IMR-90 (cell line): ENCODE measurements around the gene RIMBP2. TPM values are rescaled to one million over a fixed set of nuclear protein-coding genes. Genes with fewer than 3 reads are reported as not detected.

ENCODE experiments used
- ATAC-seq: fragments of 200-7000 bp; cut with Tn5 transposase; 2 replicates; pipeline ENCODE4 v1.9.1; 2020; ENCODE audit warnings: low read depth, mild to moderate bottlenecking, moderate library complexity
- BruUV-seq: library from RNA; stranded (reverse); fragments of 400-500 nt; replicated peaks from 2 replicates; lab custom pipeline; 2021; lab: Mats Ljungman, UMichigan
- CTCF ChIA-PET: fragments of 300-600 bp; formaldehyde crosslinking; extraction: SDS; loops from one replicate; lab custom pipeline; 2021; ENCODE audit warnings: antibody characterized with exemption; lab: Yijun Ruan, JAX
- POLR2A ChIA-PET: fragments of 300-600 bp; sonication (Branson Sonifier 250); formaldehyde crosslinking; loops from one replicate; lab custom pipeline; 2022; ENCODE audit warnings: antibody characterized with exemption; ENCODE audit not compliant: unreplicated experiment; lab: Charles Lee
- DNase-seq: peaks from one replicate; pipeline ENCODE4 v3.0.0; 2013
- H2AFZ ChIP-seq: replicated peaks from 2 replicates; pipeline ENCODE3; 2013; ENCODE audit warnings: low read length, mild to moderate bottlenecking; ENCODE audit not compliant: poor library complexity
- H2AK5ac ChIP-seq: 2 replicates; pipeline ENCODE4 v1.6.1; 2013; ENCODE audit warnings: low read depth, low read length, inconsistent platforms
- H2AK9ac ChIP-seq: replicated peaks from 2 replicates; pipeline ENCODE3; 2013; ENCODE audit warnings: mild to moderate bottlenecking, low read depth, low read length, moderate library complexity; ENCODE audit not compliant: poor library complexity
- H2BK120ac ChIP-seq: 2 replicates; pipeline ENCODE4 v1.6.1; 2013; ENCODE audit warnings: low read depth, low read length, inconsistent platforms
- H2BK15ac ChIP-seq: 3 replicates; pipeline ENCODE4 v1.6.1; 2013; ENCODE audit warnings: low read depth, low read length, inconsistent platforms
- H2BK20ac ChIP-seq: 2 replicates; pipeline ENCODE4 v1.6.1; 2013; ENCODE audit warnings: low read depth, mild to moderate bottlenecking, inconsistent platforms, low read length, moderate library complexity
- H2BK5ac ChIP-seq: 2 replicates; pipeline ENCODE4 v1.6.1; 2013; ENCODE audit warnings: mild to moderate bottlenecking, low read depth, low read length, inconsistent platforms; ENCODE audit not compliant: poor library complexity, severe bottlenecking
- H3K14ac ChIP-seq: replicated peaks from 2 replicates; pipeline ENCODE4 v1.6.1; 2013; ENCODE audit warnings: low read depth, low read length, inconsistent platforms
- H3K18ac ChIP-seq: 2 replicates; pipeline ENCODE4 v1.6.1; 2013; ENCODE audit warnings: low read depth, low read length, control low read depth
- H3K23ac ChIP-seq: 2 replicates; pipeline ENCODE4 v1.6.1; 2013; ENCODE audit warnings: low read depth, low read length, inconsistent platforms
- H3K27ac ChIP-seq: 2 replicates; pipeline ENCODE4 v1.5.1; 2013; ENCODE audit warnings: mild to moderate bottlenecking, control low read depth, low read length; ENCODE audit not compliant: insufficient read depth
- H3K27me3 ChIP-seq: 2 replicates; pipeline ENCODE4 v1.6.1; 2013; ENCODE audit warnings: low read length; ENCODE audit not compliant: control insufficient read depth, insufficient read depth
- H3K36me3 ChIP-seq: 2 replicates; pipeline ENCODE4 v1.6.1; 2013; ENCODE audit warnings: low read length, mixed read lengths; ENCODE audit not compliant: control insufficient read depth, insufficient read depth
- H3K4ac ChIP-seq: 2 replicates; pipeline ENCODE4 v1.6.1; 2013; ENCODE audit warnings: low read depth, low read length, inconsistent platforms
- H3K4me1 ChIP-seq: 2 replicates; pipeline ENCODE4 v1.6.1; 2013; ENCODE audit warnings: low read length, mixed read lengths; ENCODE audit not compliant: control insufficient read depth, insufficient read depth
- H3K4me2 ChIP-seq: 2 replicates; pipeline ENCODE4 v1.6.1; 2013; ENCODE audit warnings: low read depth, mild to moderate bottlenecking, control low read depth, low read length, moderate library complexity
- H3K4me3 ChIP-seq: 2 replicates; pipeline ENCODE4 v1.5.1; 2013; ENCODE audit warnings: low read depth, mild to moderate bottlenecking, control low read depth, low read length, moderate library complexity; ENCODE audit not compliant: insufficient read depth
- H3K56ac ChIP-seq: 2 replicates; pipeline ENCODE4 v1.6.1; 2013; ENCODE audit warnings: low read length, inconsistent platforms; ENCODE audit not compliant: insufficient read depth; ENCODE audit errors: extremely low read depth
- H3K79me1 ChIP-seq, 2 experiments: 2 replicates each; pipeline ENCODE4 v1.6.1; 2013; ENCODE audit warnings: low read length in 2 of 2, inconsistent platforms in 1 of 2, low read depth in 1 of 2
- H3K9ac ChIP-seq: 2 replicates; pipeline ENCODE4 v1.6.1; 2013; ENCODE audit warnings: low read depth, low read length, control low read depth
- H3K9me1 ChIP-seq: 2 replicates; pipeline ENCODE4 v1.6.1; 2013; ENCODE audit warnings: low read length, inconsistent platforms; ENCODE audit not compliant: insufficient read depth
- H3K9me3 ChIP-seq: 2 replicates; pipeline ENCODE4 v1.6.1; 2013; ENCODE audit warnings: low read length; ENCODE audit not compliant: control insufficient read depth, insufficient read depth
- H4K20me1 ChIP-seq: 2 replicates; pipeline ENCODE4 v1.6.1; 2013; ENCODE audit warnings: low read length, inconsistent platforms; ENCODE audit not compliant: insufficient read depth
- H4K5ac ChIP-seq: 2 replicates; pipeline ENCODE4 v1.6.1; 2013; ENCODE audit warnings: mild to moderate bottlenecking, low read depth, low read length, control low read depth
- H4K8ac ChIP-seq, 2 experiments: 2 replicates each; pipeline ENCODE4 v1.6.1; 2013; ENCODE audit warnings: low read depth in 2 of 2, low read length in 2 of 2, control low read depth in 1 of 2, inconsistent platforms in 1 of 2
- H4K91ac ChIP-seq: 2 replicates; pipeline ENCODE4 v1.6.1; 2013; ENCODE audit warnings: low read depth, low read length, inconsistent platforms; ENCODE audit not compliant: insufficient read depth
- CHD1 ChIP-seq: IDR thresholded peaks from 2 replicates; pipeline ENCODE4 v1.6.1; 2012; ENCODE audit warnings: low read depth, low read length, improper control_type of control experiment
- CTCF ChIP-seq: conservative IDR thresholded peaks from 2 replicates; pipeline ENCODE4 v1.5.1; 2012; ENCODE audit warnings: mild to moderate bottlenecking, low read depth, low read length, improper control_type of control experiment
- FOS ChIP-seq: fragments of 150-350 bp; IDR thresholded peaks from 2 replicates; pipeline ENCODE4 v1.6.1; 2016; ENCODE audit warnings: low read depth, low read length
- MAFK ChIP-seq: IDR thresholded peaks from 2 replicates; pipeline ENCODE4 v1.6.1; 2012; ENCODE audit warnings: low read depth, low read length, improper control_type of control experiment
- MAZ ChIP-seq: IDR thresholded peaks from 2 replicates; pipeline ENCODE4 v1.6.1; 2012; ENCODE audit warnings: low read depth, mild to moderate bottlenecking, low read length, improper control_type of control experiment, moderate library complexity, borderline replicate concordance
- MXI1 ChIP-seq: IDR thresholded peaks from 2 replicates; pipeline ENCODE4 v1.6.1; 2012; ENCODE audit warnings: low read depth, mild to moderate bottlenecking, low read length, moderate library complexity, borderline replicate concordance
- SMC3 ChIP-seq: fragments of 150-350 bp; IDR thresholded peaks from 2 replicates; pipeline ENCODE4 v1.6.1; 2016; ENCODE audit warnings: low read depth, mild to moderate bottlenecking, antibody characterized with exemption, low read length, moderate library complexity
- USF2 ChIP-seq: fragments of 150-350 bp; IDR thresholded peaks from 2 replicates; pipeline ENCODE4 v1.6.1; 2017; ENCODE audit warnings: mild to moderate bottlenecking, antibody characterized with exemption, low read length, low read depth
- WGBS, 2 experiments: methylation state at CpG; one replicate each; pipeline versions ENCODE4 v1.1.5 to v1.1.7; 2013; ENCODE audit warnings: missing lambda C conversion rate in 2 of 2; ENCODE audit not compliant: insufficient read length in 1 of 2; ENCODE audit errors: extremely low coverage in 2 of 2; 5-methylcytosine and 5-hydroxymethylcytosine counted together
- dilution Hi-C: fragments of 300-500 bp; cut with HindIII; formaldehyde crosslinking; loops from one replicate; pipeline ENCODE4 v1.14.3; 2018; ENCODE audit warnings: low sequenced_read_pairs; ENCODE audit not compliant: unreplicated experiment
- in situ Hi-C: fragments of 300-500 bp; cut with MboI; formaldehyde crosslinking; loops from 3 replicates; pipeline ENCODE4 v1.14.3; 2019; ENCODE audit warnings: low sequenced_read_pairs, inconsistent platforms, mixed read lengths
- intact Hi-C: fragments of 100-400 bp; cut with micrococcal nuclease; formaldehyde crosslinking; loops from 2 replicates; pipeline ENCODE4 v1.10.0; 2022
- polyA plus RNA-seq, 3 experiments: library from polyadenylated mRNA; depleted of rRNA; stranded (reverse); fragments of >200 nt; gene quantifications; 2 replicates each; pipeline ENCODE4 v1.2.3, GENCODE V29; 2012; ENCODE audit warnings: low replicate concordance in 1 of 3
- total RNA-seq: library from RNA; depleted of rRNA; stranded (reverse); fragments of >200 nt; gene quantifications from 2 replicates; pipeline ENCODE4 v1.2.3, GENCODE V29; 2012

RIMBP2 gene
- total and polyA plus RNA-seq, 2 of the 4 experiments (the other 2 are of a cell fraction) = not detected

GRCh38 chr12:130477266-130477665, 238.8 kb downstream of the RIMBP2 start:
- H3K23ac ChIP-seq = no peak overlapping the region
- no peak overlapping the region for H4K5ac ChIP-seq
- no peaks in the 10 kb centered on the region for H3K36me3 ChIP-seq
- no peaks in the 10 kb centered on the region for H4K20me1 ChIP-seq
- peaks cover 50% of the 10 kb centered on the region for H3K9me3 ChIP-seq
- H3K9me1 ChIP-seq = no peaks in the 10 kb centered on the region
- no peak overlapping the region for H4K91ac ChIP-seq
- no peak overlapping the region for H4K8ac ChIP-seq
- CTCF ChIA-PET = no interaction called here
- no peak overlapping the region for H2AK9ac ChIP-seq
- H3K4me2 ChIP-seq = no peak overlapping the region
- intact Hi-C loops = no loop called here
- H2BK15ac ChIP-seq = no peak overlapping the region
- no peak overlapping the region for H3K27ac ChIP-seq
- POLR2A ChIA-PET = no interaction called here
- H3K9ac ChIP-seq = no peak overlapping the region
- H2AFZ ChIP-seq = no peak overlapping the region
- no peak overlapping the region for H3K4me3 ChIP-seq
- no peak overlapping the region for H3K14ac ChIP-seq
- in situ Hi-C loops = no loop called here
- H3K4ac ChIP-seq = no peak overlapping the region
- no peak overlapping the region for H2BK120ac ChIP-seq
- no peak overlapping the region for H3K18ac ChIP-seq
- H3K27me3 ChIP-seq = no peaks in the 10 kb centered on the region
- no TSS peak for BruUV-seq
- no peak for ATAC-seq
- no peaks in the 10 kb centered on the region for H3K79me1 ChIP-seq
- TF ChIP-seq MAZ (no peak), SMC3 (no peak), USF2 (no peak), FOS (no peak), CTCF (no peak), MAFK (no peak), CHD1 (no peak), MXI1 (no peak)
- DNase-seq = no peak
- no peak overlapping the region for H2AK5ac ChIP-seq
- no peak overlapping the region for H2BK20ac ChIP-seq
- no peak overlapping the region for H2BK5ac ChIP-seq
- dilution Hi-C loops = no loop called here
- WGBS, 2 experiments = 30% methylated on average over 2 of the region's 12 CpGs; no CpG with 5 or more reads in 1 of the 2 experiments
- no peak overlapping the region for H3K56ac ChIP-seq
- no peaks in the 10 kb centered on the region for H3K4me1 ChIP-seq
